D721Med (cell line): ENCODE measurements around the gene SOX8.

Source experiments
- DNase-seq: peaks from one replicate; pipeline ENCODE4 v3.0.0; 2011; ENCODE audit warnings: low spot score; ENCODE audit not compliant: insufficient read length
- FAIRE-seq: peaks from 2 replicates; lab custom pipeline; 2011; peaks lifted over from hg19 to GRCh38; lab: Jason Lieb, UNC
- TF ChIP-seq, protein P1 (sequence below): IDR thresholded peaks from 2 replicates; pipeline ENCODE4 v1.5.1; 2012; ENCODE audit warnings: mild to moderate bottlenecking, control low read depth; ENCODE audit not compliant: insufficient read depth; ENCODE audit errors: missing control alignments

The SOX8 gene

DNA sequence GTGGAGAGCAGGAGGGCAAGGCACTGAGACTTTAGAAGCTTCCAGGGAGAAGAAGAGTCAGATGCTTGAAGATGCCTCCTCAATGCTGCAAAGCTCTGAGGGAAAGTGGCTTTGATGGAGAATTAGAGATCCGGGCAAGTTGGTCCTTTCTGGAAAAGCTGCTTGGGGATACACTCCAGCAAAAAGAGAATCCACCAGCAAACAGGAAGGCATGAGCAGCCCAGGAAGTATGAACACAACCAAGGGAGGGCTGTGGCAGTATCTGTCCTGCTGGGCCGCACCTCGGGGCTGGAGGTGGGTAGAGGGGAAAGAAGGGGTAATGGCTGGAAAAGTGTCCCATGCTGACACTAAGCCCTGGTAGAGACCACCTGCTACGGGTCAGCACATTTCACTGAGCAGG, 16.1 kb upstream of the SOX8 start:
- TF ChIP-seq, protein P1, sequence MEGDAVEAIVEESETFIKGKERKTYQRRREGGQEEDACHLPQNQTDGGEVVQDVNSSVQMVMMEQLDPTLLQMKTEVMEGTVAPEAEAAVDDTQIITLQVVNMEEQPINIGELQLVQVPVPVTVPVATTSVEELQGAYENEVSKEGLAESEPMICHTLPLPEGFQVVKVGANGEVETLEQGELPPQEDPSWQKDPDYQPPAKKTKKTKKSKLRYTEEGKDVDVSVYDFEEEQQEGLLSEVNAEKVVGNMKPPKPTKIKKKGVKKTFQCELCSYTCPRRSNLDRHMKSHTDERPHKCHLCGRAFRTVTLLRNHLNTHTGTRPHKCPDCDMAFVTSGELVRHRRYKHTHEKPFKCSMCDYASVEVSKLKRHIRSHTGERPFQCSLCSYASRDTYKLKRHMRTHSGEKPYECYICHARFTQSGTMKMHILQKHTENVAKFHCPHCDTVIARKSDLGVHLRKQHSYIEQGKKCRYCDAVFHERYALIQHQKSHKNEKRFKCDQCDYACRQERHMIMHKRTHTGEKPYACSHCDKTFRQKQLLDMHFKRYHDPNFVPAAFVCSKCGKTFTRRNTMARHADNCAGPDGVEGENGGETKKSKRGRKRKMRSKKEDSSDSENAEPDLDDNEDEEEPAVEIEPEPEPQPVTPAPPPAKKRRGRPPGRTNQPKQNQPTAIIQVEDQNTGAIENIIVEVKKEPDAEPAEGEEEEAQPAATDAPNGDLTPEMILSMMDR, result no peak
- no peak for DNase-seq
- no peak for FAIRE-seq

DNA sequence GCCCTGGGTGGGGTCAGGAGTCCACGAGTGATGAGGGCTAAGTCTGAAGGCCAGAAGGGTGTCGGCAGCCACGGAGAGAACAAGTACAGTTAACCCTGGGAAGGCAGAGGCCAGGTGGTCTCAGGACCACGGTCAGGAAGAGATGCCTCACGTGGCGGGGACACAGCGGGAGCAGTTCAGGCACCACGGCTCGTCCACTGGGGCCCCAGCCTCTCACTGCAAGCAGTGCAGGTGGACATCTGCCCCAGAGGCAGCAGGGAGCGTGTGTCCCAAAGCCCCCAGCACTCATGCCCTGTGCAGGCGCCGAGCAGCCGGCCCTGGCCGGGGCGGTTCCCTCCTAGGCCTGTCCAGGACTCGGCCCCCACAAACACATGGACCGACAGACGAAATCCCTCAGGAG, 15.5 kb upstream of the SOX8 start:
- no peak for FAIRE-seq
- TF ChIP-seq, protein P1, result no peak
- no peak for DNase-seq

DNA sequence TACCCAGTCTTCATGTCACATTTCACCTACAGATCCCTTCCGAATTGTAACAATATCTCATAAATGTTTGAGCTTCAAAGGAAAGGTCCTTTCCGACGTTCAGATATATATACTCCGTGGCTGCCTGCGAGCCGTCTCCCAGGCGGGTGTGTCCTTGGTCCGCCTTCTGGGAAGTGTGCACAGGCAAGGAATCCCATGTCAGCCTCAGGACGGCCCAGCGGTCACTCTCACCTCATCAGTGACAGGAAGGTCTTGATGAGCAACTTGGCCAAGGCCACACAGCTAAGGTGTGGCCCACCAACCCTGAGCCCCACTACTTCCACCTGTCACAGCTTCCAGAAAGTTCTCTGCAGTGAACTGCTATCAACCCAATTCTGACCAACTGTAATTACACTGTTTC, 15.1 kb upstream of the SOX8 start:
- DNase-seq (no peak), FAIRE-seq (no peak)
- TF ChIP-seq, protein P1, result no peak

DNA sequence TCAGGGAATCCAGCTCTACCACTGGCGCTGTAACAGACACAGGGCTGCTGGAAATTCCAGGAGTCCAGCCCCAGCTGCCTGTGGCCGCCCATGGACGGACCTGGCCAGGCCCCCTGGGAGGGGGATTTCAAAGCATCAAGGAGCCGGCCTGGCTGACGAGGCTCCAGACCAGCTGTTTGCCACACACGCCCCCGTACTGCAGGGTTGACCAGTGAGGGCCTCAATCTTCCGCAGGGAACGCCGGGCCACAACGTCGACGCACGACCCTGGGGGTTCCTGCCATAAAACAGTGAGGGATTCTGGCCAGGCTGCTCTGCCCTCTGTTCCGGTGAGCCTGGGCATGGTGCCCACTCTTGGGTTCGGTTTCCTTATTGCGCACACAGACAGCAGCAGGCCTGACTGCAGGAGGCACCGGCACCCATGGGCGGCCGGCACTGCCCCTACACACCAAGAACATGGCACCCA, 14.5 kb upstream of the SOX8 start:
- TF ChIP-seq, protein P1, result no peak
- no peak for FAIRE-seq

DNA sequence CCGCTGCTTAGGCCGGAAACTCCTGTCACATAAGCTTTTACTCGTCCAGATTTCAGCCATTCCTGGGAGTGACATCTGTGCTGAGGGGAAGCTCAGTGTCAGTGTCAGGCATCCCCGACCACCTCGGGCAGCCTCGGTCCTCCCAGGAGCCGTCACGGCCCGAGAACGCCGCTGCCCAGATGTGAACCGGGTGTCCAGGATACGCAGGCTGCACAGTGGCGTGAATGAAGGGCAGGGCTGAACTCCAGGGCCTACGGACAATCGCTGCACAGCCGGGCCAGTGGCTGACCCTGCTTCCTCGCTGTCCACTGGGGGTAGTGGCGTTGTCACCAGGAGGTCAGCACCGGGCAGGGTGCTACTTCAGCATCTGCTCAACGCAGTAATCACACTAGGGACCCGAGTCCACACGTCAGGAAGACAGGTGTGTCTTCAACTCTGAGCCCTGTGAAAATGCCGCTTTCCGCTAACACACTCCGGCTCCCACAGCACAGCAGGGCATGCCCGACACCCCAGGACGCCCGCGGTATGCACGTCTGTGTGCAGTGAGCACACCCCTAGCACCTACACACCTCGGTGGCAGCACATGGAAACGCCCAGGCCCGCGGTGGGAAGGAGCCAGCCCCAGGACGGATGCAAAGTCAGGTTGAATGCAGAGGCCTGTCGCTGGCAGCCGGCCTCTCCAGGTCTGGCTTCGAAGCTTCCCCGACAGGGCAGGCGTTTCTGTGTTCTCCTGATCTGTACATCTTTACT, 13.8 kb upstream of the SOX8 start:
- TF ChIP-seq, protein P1, result no peak
- FAIRE-seq (no peak), DNase-seq (no peak)

More for the DNA sequence above, 14.5 kb upstream of the SOX8 start:
- no peak for DNase-seq

DNA sequence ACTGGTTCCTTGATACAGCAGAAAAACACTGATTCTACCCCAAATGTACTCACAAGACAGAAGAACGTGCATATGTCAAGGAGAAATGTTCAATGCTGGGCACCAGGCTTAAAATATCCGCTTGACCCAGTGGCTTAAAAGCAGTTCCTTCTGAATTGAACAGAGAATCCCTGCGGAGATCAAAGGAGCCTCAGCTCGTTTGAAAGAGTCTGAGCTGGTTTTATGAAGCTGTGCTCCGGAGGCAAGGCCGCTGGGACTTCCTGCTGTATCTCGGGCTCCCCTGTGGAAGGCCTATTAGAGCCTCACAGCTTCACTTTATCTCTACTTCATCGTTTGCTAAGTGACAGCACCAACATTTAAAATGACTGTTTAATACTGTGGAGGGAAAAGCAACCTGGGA, 12.9 kb upstream of the SOX8 start:
- FAIRE-seq (no peak), DNase-seq (no peak)
- TF ChIP-seq, protein P1, result no peak

DNA sequence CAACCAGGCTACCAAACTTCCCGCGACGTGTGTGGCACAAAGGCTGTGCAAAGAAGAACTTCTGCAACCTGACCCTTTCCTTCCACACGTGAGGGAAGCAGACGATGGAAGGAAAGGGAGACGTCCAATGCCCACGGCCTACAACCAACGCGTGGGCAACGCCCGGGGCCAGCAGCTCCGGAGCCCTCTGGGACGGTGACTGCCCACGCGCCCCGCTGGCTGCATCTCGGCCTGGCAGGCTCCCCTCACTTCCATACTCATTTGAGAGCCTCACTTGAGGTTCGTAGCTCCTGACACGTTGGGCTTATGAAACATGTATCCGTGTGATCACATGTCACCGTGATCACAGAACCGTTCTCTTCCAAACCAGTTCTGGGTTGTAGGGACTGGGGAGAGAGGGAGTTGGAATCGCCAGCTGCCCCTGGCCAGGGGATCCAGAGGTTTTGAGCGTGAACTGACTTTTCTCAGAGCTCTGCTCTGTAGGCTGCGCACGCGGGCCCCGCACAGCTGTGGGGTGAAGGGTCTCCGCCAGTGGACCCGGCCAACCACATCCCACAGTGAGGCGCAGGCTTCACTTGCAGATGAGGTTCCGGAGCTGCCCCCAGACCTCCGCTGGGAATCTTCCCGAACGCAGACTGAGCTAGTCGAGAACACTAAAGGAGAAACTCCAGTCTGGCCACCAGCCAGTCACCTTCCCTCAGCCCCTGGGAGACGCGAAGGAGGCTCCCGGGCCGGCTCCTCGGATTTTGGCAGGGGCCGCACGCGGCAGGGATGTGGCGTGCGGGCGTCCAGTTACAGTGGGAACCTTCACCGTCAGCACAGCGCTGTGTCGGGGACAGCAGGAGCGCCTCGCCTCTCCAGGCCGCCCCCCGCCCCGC, 11.8 kb upstream of the SOX8 start:
- no peak for FAIRE-seq
- DNase-seq, result no peak
- TF ChIP-seq, protein P1, result no peak
